OCI-LY3 (cell line): Measurements from ENCODE around the gene TRABD2A.

Experiments used
- CTCF ChIP-seq: fragments of 200-600, 300-600 bp; sonication (generic); IDR thresholded peaks from 2 replicates; pipeline ENCODE4 v1.5.1; 2014; ENCODE audit warnings: antibody characterized with exemption, low read length, low read depth
- EZH2phosphoT487 ChIP-seq: fragments of 200-600 bp; shearing (Covaris generic); IDR thresholded peaks from 2 replicates; pipeline ENCODE4 v1.6.1; 2018; ENCODE audit warnings: antibody characterized with exemption, mixed run types, low read depth

- TF ChIP-seq CTCF (no peak), EZH2phosphoT487 (no peak)
Measured at GRCh38 chr2:84880645-84881521, at the start of gene TRABD2A.
